Neural cell (in vitro differentiated cells): ENCODE data around the gene CAT. TPM values are rescaled to one million over a fixed set of nuclear protein-coding genes. Genes with fewer than 3 reads are reported as not detected.

Experiments
- H2AFZ ChIP-seq: fragments of 200-600, 300-800 bp; sonication (generic), shearing (Covaris generic); 2 replicates; pipeline ENCODE4 v1.6.0; 2014; ENCODE audit warnings: low read depth, mild to moderate bottlenecking, antibody characterized with exemption, low read length, moderate library complexity
- H3F3A ChIP-seq: fragments of 200-600 bp; shearing (Covaris generic); 2 replicates; pipeline ENCODE4 v1.6.1; 2016; ENCODE audit warnings: mild to moderate bottlenecking, moderate library complexity, mixed read lengths, antibody characterized with exemption, low read length; ENCODE audit not compliant: insufficient read depth, poor library complexity, severe bottlenecking
- H3K27ac ChIP-seq: fragments of 200-600, 300-800 bp; sonication (generic), shearing (Covaris generic); 2 replicates; pipeline ENCODE4 v1.5.1; 2014; ENCODE audit warnings: mild to moderate bottlenecking, low read length, moderate library complexity
- H3K27me3 ChIP-seq: fragments of 300-800, 200-600 bp; sonication (generic), shearing (Covaris generic); 2 replicates; pipeline ENCODE4 v1.6.0; 2014; ENCODE audit warnings: mild to moderate bottlenecking, low read depth, low read length, moderate library complexity; ENCODE audit not compliant: insufficient read depth
- H3K36me3 ChIP-seq: fragments of 300-800, 200-600 bp; sonication (generic), shearing (Covaris generic); 2 replicates; pipeline ENCODE4 v1.5.1; 2014; ENCODE audit warnings: mild to moderate bottlenecking, antibody characterized with exemption, low read length, moderate library complexity; ENCODE audit not compliant: insufficient read depth
- H3K4me2 ChIP-seq: fragments of 300-800, 200-600 bp; sonication (generic), shearing (Covaris generic); 2 replicates; pipeline ENCODE4 v1.6.0; 2014; ENCODE audit warnings: mild to moderate bottlenecking, low read length
- H3K4me3 ChIP-seq: fragments of 300-800, 200-600 bp; sonication (generic), shearing (Covaris generic); 2 replicates; pipeline ENCODE4 v1.5.1; 2014; ENCODE audit warnings: mild to moderate bottlenecking, low read length, moderate library complexity
- H3K79me2 ChIP-seq: fragments of 200-600 bp; shearing (Covaris generic); replicated peaks from 2 replicates; pipeline ENCODE4 v1.6.0; 2014; ENCODE audit warnings: mild to moderate bottlenecking, low read length, moderate library complexity; ENCODE audit not compliant: insufficient read depth
- H3K9ac ChIP-seq: fragments of 300-800, 200-600 bp; sonication (generic), shearing (Covaris generic); 2 replicates; pipeline ENCODE4 v1.6.1; 2016; ENCODE audit warnings: mild to moderate bottlenecking, low read length, mixed read lengths
- H3K9me2 ChIP-seq: fragments of 200-600 bp; shearing (Covaris generic); 2 replicates; pipeline ENCODE4 v1.6.1; 2016; ENCODE audit warnings: mild to moderate bottlenecking, low read length, mixed read lengths; ENCODE audit not compliant: insufficient read depth
- H3K9me3 ChIP-seq: fragments of 200-600, 300-800 bp; sonication (generic), shearing (Covaris generic); 2 replicates; pipeline ENCODE4 v1.6.1; 2016; ENCODE audit warnings: mild to moderate bottlenecking, mixed run types, low read length, moderate library complexity, mixed read lengths
- H4K20me1 ChIP-seq: fragments of 200-600 bp; shearing (Covaris generic); 2 replicates; pipeline ENCODE4 v1.6.1; 2016; ENCODE audit warnings: mild to moderate bottlenecking, mixed run types; ENCODE audit not compliant: insufficient read depth
- CTCF ChIP-seq: fragments of 450-650 bp; IDR thresholded peaks from 2 replicates; pipeline ENCODE4 v1.5.1; 2014; ENCODE audit warnings: antibody characterized with exemption, mild to moderate bottlenecking, moderate library complexity; ENCODE audit not compliant: poor library complexity, severe bottlenecking
- EP300 ChIP-seq: fragments of 450-650 bp; conservative IDR thresholded peaks from 2 replicates; pipeline ENCODE4 v1.6.1; 2014; ENCODE audit warnings: antibody characterized with exemption, mild to moderate bottlenecking, moderate library complexity; ENCODE audit not compliant: poor library complexity, severe bottlenecking
- EZH2 ChIP-seq: fragments of 200-600, 300-800 bp; shearing (Covaris generic), sonication (generic); IDR thresholded peaks from 2 replicates; pipeline ENCODE4 v1.6.1; 2014; ENCODE audit warnings: antibody characterized with exemption, low read length, borderline replicate concordance, mild to moderate bottlenecking; ENCODE audit not compliant: insufficient read depth, poor library complexity, severe bottlenecking
- MXI1 ChIP-seq: fragments of 450-650 bp; conservative IDR thresholded peaks from 2 replicates; pipeline ENCODE4 v1.6.1; 2014; ENCODE audit warnings: antibody characterized with exemption, mild to moderate bottlenecking; ENCODE audit not compliant: poor library complexity, severe bottlenecking
- POLR2AphosphoS5 ChIP-seq: IDR thresholded peaks from 2 replicates; pipeline ENCODE4 v1.6.1; 2012
- RAD21 ChIP-seq: fragments of 450-650 bp; conservative IDR thresholded peaks from 2 replicates; pipeline ENCODE4 v1.6.1; 2014; ENCODE audit warnings: antibody characterized with exemption, mild to moderate bottlenecking, moderate library complexity
- REST ChIP-seq: IDR thresholded peaks from 2 replicates; pipeline ENCODE4 v1.6.1; 2012; ENCODE audit warnings: borderline replicate concordance
- SMC3 ChIP-seq: fragments of 450-650 bp; conservative IDR thresholded peaks from 2 replicates; pipeline ENCODE4 v1.6.1; 2014; ENCODE audit warnings: antibody characterized with exemption, mild to moderate bottlenecking, moderate library complexity; ENCODE audit not compliant: poor library complexity
- TAF1 ChIP-seq: IDR thresholded peaks from 2 replicates; pipeline ENCODE4 v1.6.1; 2012; ENCODE audit warnings: low read depth
- polyA plus RNA-seq: library from polyadenylated mRNA; depleted of rRNA; stranded (reverse); fragments of >200 nt; gene quantifications from 2 replicates; pipeline ENCODE4 v1.2.3, GENCODE V29; 2014

CAT gene
- polyA plus RNA-seq, 1 donor from 2014 or later: 40.1 TPM

- H3K9me2 ChIP-seq: no peaks in the 10 kb centered on the region
- H2AFZ ChIP-seq: no peak overlapping the region
- H3K4me2 ChIP-seq: no peak overlapping the region
- no peaks in the 10 kb centered on the region for H3K9me3 ChIP-seq
- H3K79me2 ChIP-seq: no peaks in the 10 kb centered on the region
- no peaks in the 10 kb centered on the region for H3F3A ChIP-seq
- H3K27ac ChIP-seq: no peak overlapping the region
- H3K4me3 ChIP-seq: no peak overlapping the region
- H3K36me3 ChIP-seq: no peaks in the 10 kb centered on the region
- no peak for TF ChIP-seq MXI1
- TF ChIP-seq TAF1: no peak
- no peak for TF ChIP-seq REST
- no peak for TF ChIP-seq EP300
- no peak for TF ChIP-seq SMC3
- no peak for TF ChIP-seq RAD21
- no peak for TF ChIP-seq EZH2
- TF ChIP-seq CTCF: no peak
- TF ChIP-seq POLR2AphosphoS5: no peak
- H3K27me3 ChIP-seq: no peaks in the 10 kb centered on the region
- H4K20me1 ChIP-seq: no peaks in the 10 kb centered on the region
- no peak overlapping the region for H3K9ac ChIP-seq
Measured at GRCh38 chr11:34499719-34500500, 61.2 kb downstream of the CAT start.

GRCh38 chr11:34501500-34501899 lies 62.8 kb downstream of the CAT start:
- Histone ChIP-seq H3K27ac (no peak overlapping the region), H2AFZ (no peak overlapping the region), H3K27me3 (no peaks in the 10 kb centered on the region), H3K9ac (no peak overlapping the region), H3K9me2 (no peaks in the 10 kb centered on the region), H3K9me3 (no peaks in the 10 kb centered on the region), H3K4me2 (no peak overlapping the region), H4K20me1 (no peaks in the 10 kb centered on the region), H3K4me3 (no peak overlapping the region), H3F3A (no peaks in the 10 kb centered on the region), H3K36me3 (no peaks in the 10 kb centered on the region), H3K79me2 (no peaks in the 10 kb centered on the region)
- TF ChIP-seq REST (no peak), RAD21 (no peak), EP300 (no peak), SMC3 (no peak), POLR2AphosphoS5 (no peak), MXI1 (no peak), EZH2 (no peak), TAF1 (no peak), CTCF (no peak)
